ENCODE results near the gene SGMS2.
A peak's percentile ranks its signal among the peaks of the same experiment; 100 is the strongest.

Gene SGMS2

GRCh38 chr4:107828315-107829090 is 3.8 kb downstream of the SGMS2 start:
- no peak for DNase-seq (ENCODE audit: low read depth)

- DNase-seq (ENCODE audit: low read depth): no peak
Observed at GRCh38 chr4:107831140-107831539, 6.4 kb downstream of the SGMS2 start.

DNA sequence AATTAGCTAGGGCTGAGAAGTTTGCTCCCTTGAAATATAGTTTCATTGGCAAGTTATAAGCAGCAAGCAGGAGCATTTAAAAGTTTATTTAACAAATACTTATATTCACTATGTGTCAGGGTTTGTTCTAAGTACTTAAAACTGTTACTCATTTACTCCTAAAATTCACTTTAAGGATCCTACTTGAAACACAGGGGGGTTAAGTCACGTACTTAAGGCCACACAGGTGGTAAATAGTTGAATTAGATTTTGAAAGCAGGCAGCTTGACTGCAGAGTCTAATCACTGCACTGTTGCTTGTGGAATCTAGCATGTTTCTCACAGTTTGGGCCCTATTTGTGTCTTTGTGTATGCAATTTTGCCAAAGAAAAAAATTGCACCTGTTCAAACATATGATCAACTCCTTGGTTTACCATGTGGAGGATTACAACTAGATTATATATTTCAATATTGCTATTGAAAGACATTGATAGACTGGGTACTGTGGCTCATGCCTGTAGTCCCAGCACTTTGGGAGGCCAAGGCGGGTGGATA is 7.6 kb downstream of the SGMS2 start:
- DNase-seq (ENCODE audit: low read depth): no peak

GRCh38 chr4:107834241-107834794 is 9.6 kb downstream of the SGMS2 start:
- DNase-seq (ENCODE audit: low read depth): no peak

- DNase-seq (ENCODE audit: low read depth): no peak
Observed at GRCh38 chr4:107835406-107835805, 10.7 kb downstream of the SGMS2 start.

DNA sequence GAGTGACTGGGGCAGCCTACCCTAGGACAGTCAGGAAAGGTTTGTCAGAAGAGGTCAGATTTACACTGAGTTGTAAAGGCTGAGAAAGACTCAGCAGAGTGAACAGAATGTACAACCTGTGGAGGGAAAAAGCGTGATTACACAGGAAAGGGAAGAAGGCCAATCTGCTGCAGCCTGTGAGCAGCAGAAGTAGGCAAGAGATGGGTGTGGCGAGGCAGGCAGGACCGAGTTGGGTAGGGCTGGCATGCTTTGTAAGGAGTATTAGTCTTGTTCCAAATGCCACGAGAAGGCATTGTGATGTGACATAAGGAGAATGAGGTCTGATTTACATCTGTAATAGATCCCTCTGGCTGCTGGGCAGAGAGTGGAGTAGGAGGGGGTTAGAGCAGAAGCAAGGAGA is 12.6 kb downstream of the SGMS2 start:
- no peak for DNase-seq (ENCODE audit: low read depth)

DNA sequence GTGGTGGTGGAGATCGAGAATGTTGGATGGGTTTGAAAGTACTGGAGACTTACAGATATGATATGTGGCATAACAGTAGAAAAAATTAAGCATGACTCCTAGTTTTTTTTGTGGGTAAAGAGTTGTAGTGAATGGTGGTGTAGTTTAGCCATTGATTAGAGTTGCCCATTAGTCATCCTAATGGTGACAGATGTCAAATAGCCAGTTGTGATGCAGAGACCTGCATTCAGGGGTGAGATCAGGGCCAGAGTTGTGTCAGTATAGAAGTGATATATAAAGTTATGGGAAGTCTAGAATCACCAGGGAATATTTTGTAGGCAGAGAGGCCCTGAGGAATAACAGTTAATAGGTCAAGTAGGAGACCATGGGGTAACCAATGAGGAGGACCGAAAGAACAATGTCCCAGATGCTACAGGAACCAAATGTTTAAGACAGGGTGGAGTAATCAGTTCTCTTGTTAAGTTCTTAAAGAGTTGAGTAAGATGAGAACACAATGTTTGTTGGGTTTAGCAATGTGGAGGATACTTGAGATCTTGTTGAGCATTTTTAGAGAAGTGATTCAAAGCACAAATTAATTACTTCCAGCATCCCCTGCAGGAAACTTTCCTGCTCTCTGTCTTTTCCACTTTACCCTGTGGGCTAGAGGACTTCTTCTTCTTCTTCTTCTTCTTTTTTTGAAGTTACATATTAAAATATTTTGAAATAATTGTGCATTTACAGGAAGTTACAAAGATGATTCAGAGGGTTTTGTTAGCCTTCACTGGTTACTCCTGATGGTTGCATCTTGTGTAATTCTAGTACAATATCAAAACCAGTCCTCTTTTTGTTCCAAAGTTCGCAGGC is 13.3 kb downstream of the SGMS2 start:
- DNase-seq (ENCODE audit: low read depth): no peak

- DNase-seq (ENCODE audit: low read depth): no peak
Observed at GRCh38 chr4:107838861-107839565, 14.3 kb downstream of the SGMS2 start.

DNA sequence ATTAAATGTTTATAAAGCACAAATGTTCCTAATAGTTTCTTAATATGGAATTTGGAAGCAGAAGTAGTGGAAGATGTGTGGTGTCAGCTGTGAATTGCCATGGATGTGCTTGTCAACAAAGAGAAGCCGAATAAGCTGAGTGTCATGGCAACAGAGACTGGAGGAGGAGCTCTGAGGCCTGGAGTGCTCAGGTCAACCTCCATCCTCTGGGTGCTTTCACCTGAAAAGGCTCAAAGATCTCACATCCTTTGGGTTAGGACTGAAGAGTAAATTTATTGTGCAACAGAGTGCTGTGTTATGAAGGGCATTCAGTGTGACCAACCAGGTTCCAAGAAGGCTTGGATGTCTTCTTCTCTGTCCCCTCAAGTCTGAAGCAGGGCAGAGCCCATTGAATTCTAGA is 18.7 kb downstream of the SGMS2 start:
- DNase-seq (ENCODE audit: low read depth): no peak

DNA sequence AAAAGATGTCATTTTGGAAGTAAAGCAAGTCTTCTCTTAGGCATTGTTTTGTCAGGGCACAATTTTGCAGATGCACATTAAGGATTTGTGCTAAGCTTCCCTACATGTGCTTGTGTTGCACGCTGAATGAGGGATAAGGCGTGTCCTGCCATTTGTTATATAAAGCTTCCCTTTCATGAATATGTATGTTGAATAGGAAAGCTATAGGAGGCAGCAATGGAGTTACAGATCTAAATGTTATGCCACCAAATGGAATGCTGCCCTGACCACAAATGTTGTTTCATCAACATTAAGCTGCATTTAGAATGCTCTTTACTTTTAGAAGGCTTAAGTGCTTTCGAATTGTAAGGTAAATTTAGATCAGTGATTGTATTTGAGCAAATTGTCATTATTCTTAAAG is 20.9 kb downstream of the SGMS2 start:
- DNase-seq (ENCODE audit: low read depth): no peak

- no peak for DNase-seq (ENCODE audit: low read depth)
Observed at GRCh38 chr4:107850438-107850837, 25.7 kb downstream of the SGMS2 start.

DNA sequence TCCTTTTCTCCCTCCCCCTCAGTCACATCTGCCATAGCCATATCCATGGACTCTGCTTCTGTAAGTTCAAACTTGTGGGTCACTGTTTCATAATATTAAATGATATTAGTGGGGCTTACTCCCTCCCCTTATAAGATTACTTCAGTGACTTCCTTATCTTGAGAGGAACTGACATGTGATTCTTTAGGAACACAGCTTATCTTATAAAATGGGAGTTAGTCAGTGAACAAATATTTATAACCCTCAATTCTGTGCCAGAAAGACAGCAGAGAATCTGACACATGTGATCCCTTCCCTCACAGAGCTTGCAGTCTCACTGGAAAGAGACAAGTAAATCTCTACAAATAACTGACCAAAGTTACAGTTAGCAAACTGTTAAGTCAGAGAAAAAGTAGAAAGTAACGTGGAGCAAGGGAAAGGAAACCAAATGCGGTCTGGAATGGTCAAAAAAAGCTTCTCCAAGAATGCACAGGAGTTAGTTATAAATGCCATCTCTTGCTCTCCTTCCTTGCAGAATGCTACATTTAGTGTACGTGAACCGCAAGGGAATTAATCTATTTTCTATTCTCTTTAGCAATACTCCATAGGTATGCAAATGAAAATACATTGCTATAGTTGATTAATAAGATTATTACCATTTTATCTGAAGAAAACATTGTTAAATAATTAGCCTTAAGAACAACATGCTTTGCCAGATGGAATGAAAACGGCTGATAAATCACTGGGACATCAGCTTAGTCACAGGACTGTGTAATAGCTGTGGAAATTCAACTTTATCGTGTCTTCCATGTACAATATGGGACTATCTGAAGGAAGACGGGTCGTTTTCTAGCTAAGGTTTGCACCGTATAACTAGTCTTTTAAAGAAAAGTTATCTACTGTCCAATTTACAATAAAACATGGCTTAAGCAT is 29.0 kb downstream of the SGMS2 start:
- DNase-seq (ENCODE audit: low read depth): no peak

DNA sequence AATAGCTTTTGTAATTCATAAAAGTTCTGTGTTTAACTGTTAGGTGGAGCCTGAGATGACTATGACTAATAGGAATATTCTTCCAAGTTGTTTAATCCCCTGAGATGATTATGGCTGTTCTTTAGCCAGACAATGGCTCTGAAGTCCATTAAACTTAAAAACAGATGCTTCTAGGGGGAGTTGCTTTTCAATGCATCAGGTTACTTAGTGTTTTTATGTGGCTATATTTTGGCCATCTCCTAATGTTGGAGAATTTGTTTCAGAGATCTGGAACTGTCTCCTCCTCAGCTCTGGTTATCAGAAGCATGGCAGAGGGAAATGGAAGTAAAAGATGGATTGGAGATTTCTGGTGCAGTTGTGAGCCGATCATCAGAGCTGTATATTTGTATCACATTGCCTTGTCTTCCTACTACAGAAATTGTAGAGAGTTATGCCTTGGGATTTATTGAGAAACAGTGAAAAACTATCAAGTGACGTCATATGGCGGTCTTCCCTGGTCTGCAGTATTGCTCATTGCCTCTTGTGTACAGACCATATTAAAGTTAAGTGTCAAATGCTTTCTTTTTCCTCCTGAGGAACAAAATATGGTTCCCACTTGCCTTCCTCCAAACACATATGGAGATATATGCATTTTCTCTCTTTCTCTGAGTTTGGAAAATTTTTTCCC is 29.8 kb downstream of the SGMS2 start:
- no peak for DNase-seq (ENCODE audit: low read depth)

DNA sequence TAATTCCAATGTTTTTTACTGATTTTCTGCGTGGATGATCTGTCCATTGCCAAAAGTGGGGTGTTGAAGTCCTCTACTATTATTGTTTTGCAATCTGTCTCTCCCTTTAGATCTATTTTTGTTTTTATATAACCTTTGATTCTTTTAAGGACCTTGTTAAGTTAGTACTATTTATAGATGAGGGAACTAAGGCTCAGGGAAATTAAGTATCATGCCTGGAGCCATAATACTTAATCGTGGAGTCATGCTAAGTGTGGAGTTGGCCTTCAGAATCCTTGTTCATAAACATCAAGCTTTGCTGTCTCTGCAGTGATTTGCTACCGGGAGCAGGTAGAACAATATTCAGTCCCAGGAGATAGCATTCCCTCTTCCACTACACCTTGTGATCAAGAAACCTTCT is 31.0 kb downstream of the SGMS2 start:
- no peak for DNase-seq (ENCODE audit: low read depth)

DNA sequence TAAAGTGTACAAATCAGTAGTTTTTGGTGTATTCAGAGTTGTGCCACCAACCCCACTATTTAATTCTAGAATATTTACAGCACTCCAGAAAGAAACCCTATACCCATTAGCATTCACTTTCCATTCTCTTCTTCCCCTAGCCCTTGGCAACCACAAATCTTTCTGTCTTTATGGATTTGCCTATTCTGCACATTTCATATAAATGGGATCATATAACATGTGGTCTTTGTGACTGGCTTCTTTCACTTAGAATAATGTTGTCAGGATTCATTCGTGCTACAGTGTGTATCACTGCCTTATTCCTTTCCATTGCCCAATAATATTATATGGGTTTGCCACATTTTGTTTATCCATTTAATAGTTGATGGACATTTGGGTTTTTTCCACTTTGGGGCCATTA is 32.2 kb downstream of the SGMS2 start:
- no peak for DNase-seq (ENCODE audit: low read depth)

DNA sequence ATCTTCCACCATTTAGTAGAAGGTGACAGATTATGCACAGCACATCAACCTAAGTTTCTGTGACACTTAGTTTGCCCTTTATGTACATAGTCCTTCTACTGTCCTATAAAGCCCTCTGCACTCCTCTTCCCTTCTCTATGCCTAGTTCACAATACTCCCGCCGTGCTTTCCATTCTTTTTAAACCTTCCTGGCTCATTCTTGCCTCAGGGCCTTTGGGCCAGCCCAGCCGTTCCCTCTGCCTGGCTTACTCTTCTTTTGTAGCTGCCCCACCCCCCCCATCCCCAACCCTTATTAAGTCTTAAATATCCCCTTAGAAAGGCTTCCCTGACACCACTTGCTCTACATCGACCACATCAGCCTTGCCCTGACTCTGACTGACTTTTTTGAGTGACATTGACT is 33.0 kb downstream of the SGMS2 start:
- DNase-seq (ENCODE audit: low read depth): no peak

GRCh38 chr4:107858158-107858742 is 33.5 kb downstream of the SGMS2 start:
- DNase-seq (ENCODE audit: low read depth): no peak

DNA sequence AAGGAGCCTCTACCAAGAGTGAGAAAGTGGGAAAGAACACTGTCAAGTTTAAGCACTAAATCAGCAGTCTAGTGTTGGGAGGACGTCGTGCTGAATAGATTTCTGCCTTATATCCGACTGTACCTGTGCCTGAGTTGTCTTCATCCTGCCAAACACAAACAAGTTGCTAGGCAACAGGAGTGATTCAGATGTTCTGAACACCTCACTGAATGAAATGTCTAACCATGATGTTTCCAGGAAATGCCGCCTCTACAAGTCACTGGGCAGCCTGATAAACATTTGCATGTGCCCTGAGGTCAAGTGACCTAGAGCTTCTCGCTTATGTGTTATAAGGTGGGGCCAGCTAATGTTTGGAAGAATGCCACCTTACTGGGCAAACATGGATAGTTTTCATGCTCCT is 37.9 kb downstream of the SGMS2 start:
- DNase-seq (ENCODE audit: low read depth): no peak

DNA sequence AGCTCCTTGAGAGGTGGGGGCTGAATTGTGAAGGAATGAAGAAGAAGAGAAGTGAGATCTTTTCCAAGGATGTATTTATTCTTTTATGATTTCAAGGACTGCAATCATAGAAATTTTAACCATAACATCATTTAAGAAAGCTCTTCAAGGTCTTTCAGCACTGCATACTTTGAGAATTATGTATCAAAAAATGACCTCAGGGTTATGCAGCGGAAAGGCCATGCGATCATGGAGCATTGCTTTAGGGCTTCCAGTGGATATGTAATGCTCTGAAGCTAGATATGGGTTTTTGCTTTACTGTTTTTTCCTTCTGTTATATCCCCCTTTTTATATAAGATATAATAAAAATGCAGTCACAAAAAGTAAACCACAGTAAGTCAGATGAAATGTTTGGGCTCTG is 38.7 kb downstream of the SGMS2 start:
- DNase-seq (ENCODE audit: low read depth): no peak

DNA sequence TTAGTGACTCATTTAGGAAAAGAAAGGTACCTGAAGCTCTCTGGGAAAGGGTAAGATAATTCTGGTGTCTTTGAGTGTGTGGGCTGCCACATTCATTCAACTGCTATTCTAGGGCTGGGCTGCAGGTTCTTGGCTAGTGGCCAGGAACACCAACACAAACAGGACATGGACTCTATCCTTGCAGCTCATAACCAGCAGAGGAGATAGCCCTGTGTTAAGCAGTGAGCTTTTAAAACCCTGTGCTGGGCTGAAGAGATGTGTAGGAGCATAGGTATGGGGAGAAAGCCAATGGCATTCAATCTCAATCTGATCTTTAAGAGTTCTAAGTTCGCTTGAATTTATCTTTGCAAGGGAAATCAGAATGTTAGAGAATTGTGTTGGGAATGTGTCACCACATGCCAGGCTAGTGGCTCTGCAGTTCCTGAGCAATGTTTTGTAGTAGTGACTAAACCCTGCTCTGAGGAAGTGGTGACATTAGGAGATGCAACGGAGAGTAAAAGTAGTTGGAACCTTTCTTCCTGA is 39.2 kb downstream of the SGMS2 start:
- DNase-seq (ENCODE audit: low read depth): peak; percentile 13
